RWPE2 (cell line): ENCODE results near the gene TP73.
A peak's percentile ranks its signal among the peaks of the same experiment; 100 is the strongest.

Source experiments
- ATAC-seq: fragments of 200-7000 bp; cut with Tn5 transposase; 3 replicates; pipeline ENCODE4 v1.9.1; 2021; ENCODE audit warnings: low read depth
- DNase-seq: peaks from one replicate; pipeline ENCODE4 v3.0.0-alpha.2; 2020; ENCODE audit warnings: low spot score
- H3K27ac ChIP-seq: fragments of 450-650 bp; 2 replicates; pipeline ENCODE4 v1.5.1; 2017; ENCODE audit warnings: mild to moderate bottlenecking; ENCODE audit not compliant: poor library complexity, severe bottlenecking
- H3K27me3 ChIP-seq: fragments of 250-450 bp; sonication (Bioruptor Pico); 2 replicates; pipeline ENCODE4 v1.5.1; 2021; ENCODE audit warnings: mild to moderate bottlenecking, moderate library complexity; ENCODE audit not compliant: insufficient read depth, poor library complexity, severe bottlenecking
- H3K36me3 ChIP-seq: fragments of 250-450 bp; sonication (Bioruptor Pico); 2 replicates; pipeline ENCODE4 v1.5.1; 2020; ENCODE audit warnings: low read depth, mild to moderate bottlenecking, moderate library complexity
- H3K4me1 ChIP-seq: fragments of 250-450 bp; sonication (Bioruptor Pico); 2 replicates; pipeline ENCODE4 v1.5.1; 2021; ENCODE audit warnings: mild to moderate bottlenecking, moderate library complexity; ENCODE audit not compliant: insufficient read depth, poor library complexity, severe bottlenecking
- H3K4me3 ChIP-seq: fragments of 250-450 bp; sonication (Bioruptor Pico); 2 replicates; pipeline ENCODE4 v1.5.1; 2021; ENCODE audit warnings: mild to moderate bottlenecking, moderate library complexity; ENCODE audit not compliant: severe bottlenecking
- H3K9me3 ChIP-seq: fragments of 250-450 bp; sonication (Bioruptor Pico); 2 replicates; pipeline ENCODE4 v1.5.1; 2021; ENCODE audit warnings: mild to moderate bottlenecking, moderate library complexity; ENCODE audit not compliant: severe bottlenecking
- TF ChIP-seq, protein P1 (sequence below): fragments of 450-650 bp; IDR thresholded peaks from one replicate; pipeline ENCODE4 v1.5.1; 2017; ENCODE audit warnings: mild to moderate bottlenecking, moderate library complexity; ENCODE audit not compliant: poor library complexity, severe bottlenecking

Gene TP73

DNA sequence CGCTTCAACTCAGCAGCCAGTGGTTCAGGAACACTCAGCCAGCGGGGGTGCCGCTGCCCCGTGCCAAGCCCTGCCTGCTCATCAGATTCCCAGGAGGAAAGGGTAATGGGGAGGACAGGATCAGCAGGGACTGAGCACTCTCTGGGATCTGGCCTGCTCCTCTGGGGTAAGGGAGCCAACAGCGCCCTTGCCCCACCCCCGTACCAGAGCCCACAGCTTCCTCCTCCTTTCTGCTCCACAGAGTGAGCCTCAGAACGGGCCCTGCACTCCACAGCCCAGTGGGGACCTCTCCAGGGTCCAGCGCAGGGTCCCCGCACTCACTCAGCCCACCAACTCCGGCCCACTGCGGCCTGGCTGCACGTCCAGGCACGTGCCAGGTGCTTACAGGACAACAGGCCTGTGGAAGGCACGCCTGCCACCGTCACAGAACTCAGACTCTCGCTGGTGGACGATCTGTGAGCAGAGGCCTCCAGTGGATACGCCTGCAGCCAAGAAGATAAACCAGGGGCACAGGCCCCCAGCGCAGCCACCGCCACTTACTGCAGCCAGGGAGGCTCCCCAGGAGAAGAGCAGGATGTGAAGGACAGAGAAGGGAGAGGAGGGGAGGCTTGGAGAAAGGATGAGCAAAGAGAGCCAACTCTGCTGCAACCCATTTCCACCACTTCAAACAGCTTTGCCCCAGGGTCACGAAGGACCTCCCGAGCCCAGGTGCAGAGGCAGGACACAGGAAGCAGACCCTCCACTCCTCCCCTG, 43.1 kb upstream of the TP73 start:
- DNase-seq: no peak
- H3K9me3 ChIP-seq: no peaks in the 10 kb centered on the region
- peaks cover 9% of the 10 kb centered on the region for H3K4me1 ChIP-seq
- H3K27ac ChIP-seq: no peak overlapping the region
- H3K4me3 ChIP-seq: no peak overlapping the region
- H3K36me3 ChIP-seq: no peaks in the 10 kb centered on the region
- TF ChIP-seq, protein P1, sequence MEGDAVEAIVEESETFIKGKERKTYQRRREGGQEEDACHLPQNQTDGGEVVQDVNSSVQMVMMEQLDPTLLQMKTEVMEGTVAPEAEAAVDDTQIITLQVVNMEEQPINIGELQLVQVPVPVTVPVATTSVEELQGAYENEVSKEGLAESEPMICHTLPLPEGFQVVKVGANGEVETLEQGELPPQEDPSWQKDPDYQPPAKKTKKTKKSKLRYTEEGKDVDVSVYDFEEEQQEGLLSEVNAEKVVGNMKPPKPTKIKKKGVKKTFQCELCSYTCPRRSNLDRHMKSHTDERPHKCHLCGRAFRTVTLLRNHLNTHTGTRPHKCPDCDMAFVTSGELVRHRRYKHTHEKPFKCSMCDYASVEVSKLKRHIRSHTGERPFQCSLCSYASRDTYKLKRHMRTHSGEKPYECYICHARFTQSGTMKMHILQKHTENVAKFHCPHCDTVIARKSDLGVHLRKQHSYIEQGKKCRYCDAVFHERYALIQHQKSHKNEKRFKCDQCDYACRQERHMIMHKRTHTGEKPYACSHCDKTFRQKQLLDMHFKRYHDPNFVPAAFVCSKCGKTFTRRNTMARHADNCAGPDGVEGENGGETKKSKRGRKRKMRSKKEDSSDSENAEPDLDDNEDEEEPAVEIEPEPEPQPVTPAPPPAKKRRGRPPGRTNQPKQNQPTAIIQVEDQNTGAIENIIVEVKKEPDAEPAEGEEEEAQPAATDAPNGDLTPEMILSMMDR: no peak
- no peaks in the 10 kb centered on the region for H3K27me3 ChIP-seq
- no peak for ATAC-seq

DNA sequence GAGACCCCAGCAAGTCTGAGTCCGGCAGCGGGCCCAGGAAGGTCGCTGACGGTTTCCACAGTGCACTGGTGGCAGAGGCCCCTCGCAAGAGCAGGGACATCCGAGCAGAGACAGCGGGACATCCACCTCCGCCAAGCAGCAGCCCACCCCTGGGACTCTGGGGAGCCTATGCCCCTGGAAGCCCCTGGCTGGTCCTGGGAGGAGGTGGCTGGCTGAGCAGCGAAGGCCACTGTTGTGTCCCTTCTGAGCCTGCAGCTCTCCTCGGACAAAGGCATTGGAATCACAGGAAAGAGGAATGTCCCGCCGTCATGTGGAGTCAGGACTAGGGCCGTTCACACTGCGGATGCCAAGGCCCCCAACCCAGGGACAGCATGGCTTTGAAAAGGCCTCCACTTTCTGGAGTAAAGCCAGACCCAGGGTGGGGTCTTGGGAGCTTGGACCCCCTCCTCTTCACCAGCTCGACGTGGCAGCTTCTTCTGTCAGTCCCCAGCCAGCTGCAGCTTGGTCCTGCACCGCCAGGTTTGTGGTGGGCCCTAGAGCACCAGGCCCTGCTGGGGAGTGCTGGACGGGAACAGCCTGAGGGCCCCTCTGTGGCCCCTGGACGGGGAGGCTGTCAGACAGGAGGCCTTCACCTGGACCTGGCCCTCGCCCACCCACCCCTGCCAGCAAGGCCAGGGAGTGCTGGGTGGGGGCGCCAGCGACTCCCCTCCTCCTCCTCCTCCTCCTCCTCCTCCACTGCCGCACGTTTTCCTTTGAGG, 42.4 kb upstream of the TP73 start:
- Histone ChIP-seq H3K4me3 (no peak overlapping the region), H3K9me3 (no peaks in the 10 kb centered on the region), H3K27me3 (no peaks in the 10 kb centered on the region), H3K4me1 (peaks cover 9% of the 10 kb centered on the region), H3K27ac (no peak overlapping the region), H3K36me3 (no peaks in the 10 kb centered on the region)
- ATAC-seq (no peak), DNase-seq (no peak)
- TF ChIP-seq, protein P1: no peak

DNA sequence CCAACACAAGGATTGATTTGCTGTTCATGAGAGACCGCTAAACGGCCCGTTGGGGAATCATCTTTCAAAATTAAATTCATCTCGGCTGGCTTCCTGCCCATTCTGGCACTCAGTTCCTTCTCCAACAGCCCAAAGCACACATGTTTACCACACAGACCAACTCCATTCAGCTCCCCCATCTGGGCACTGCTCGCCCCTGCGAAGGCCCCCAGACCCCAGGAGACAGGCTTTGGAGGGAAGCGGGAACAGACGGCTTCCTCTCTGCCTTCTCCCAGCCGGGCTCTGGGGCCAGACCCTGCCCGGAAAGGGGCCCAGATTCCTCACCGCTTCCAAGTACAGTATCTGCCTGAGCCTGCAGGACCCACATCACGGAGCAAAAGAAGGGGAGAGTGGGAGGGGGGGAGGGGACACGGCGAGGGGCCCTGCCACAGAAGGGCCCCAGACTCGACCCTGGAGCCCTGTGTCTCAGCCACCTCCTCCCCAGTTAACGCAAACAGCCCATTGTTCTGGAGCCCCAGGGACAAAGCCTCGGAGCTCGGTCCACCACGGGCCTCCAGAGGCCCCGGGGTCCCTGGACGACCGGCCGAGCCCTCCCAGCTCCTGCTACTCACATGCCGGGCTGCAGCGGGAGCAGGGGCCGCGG, 41.7 kb upstream of the TP73 start:
- ATAC-seq (no peak), DNase-seq (no peak)
- Histone ChIP-seq H3K4me3 (peak overlapping the region; percentile 20), H3K4me1 (peaks cover 9% of the 10 kb centered on the region), H3K27ac (no peak overlapping the region), H3K36me3 (no peaks in the 10 kb centered on the region), H3K9me3 (no peaks in the 10 kb centered on the region), H3K27me3 (no peaks in the 10 kb centered on the region)
- TF ChIP-seq, protein P1: no peak

DNA sequence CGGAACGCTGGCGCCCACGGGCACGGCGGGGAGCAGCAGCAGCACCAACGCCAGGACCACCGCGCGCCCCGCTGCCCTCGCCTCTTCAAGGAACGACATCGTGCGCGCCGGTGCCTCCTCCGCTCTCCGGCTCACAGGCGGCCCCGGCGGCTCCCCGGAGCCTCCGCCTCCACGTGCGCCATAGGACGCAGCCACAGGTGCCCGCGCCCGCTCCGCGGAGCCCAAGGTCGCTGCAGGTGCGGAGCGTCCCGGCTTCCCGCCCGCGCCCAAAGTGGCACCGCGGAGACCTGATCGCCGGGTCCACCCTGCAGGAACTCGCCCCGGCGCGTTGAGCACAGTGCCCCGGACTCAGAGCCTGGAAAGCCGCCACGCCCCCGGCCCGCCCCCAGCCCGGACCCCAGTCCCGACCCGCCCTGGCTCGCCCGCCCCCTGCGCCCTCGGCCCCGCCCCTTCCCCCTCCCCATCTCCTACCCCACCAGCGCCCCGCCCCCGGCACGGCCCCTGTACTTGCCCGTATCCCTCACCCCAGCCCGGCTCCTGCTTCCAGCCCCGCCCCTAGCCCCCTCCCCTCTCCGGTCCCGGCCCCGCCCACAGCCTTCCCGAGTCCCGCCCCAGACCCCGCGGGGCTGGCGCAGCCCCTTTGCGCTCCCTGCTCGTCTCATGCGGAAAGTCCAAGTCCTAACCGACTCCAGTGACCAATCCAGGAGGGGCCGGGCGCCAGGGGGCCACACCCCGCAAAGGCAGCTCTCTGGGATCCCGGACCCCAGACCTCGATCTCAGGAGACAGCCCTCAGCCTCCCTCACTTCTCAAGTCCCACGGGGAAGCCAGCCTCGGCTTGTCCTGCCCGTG, 40.9 kb upstream of the TP73 start, which contains the start of gene MEGF6:
MEGF6 (minus strand) TSS at position 339 of the 850 bp plus-strand sequence; CDS start at position 99, 240 bp downstream.
- H3K4me1 ChIP-seq: peaks cover 9% of the 10 kb centered on the region
- no peaks in the 10 kb centered on the region for H3K9me3 ChIP-seq
- no peaks in the 10 kb centered on the region for H3K27me3 ChIP-seq
- H3K36me3 ChIP-seq: no peaks in the 10 kb centered on the region
- peak; percentile 63 for ATAC-seq
- no peak for DNase-seq
- no peak within 1 kb of the TSS for H3K27ac ChIP-seq
- TF ChIP-seq, protein P1: no peak
- H3K4me3 ChIP-seq: peak within 1 kb of the TSS; percentile 20
